CD14-positive monocyte (primary cell): ENCODE results near the gene RHOG. TPM values are rescaled to one million over a fixed set of nuclear protein-coding genes. Genes with fewer than 3 reads are reported as not detected.

Source experiments
- DNase-seq, 3 donors: peaks; one replicate each; pipeline ENCODE4 v3.0.0-alpha.2; 2011 to 2022
- H2AFZ ChIP-seq: 2 replicates; pipeline ENCODE4 v1.6.0; 2012; ENCODE audit warnings: mild to moderate bottlenecking, low read depth, low read length, inconsistent platforms; ENCODE audit not compliant: insufficient read depth, poor library complexity, severe bottlenecking
- H3K27ac ChIP-seq, 2 donors: 1 replicate in 1 of 2; 2 replicates in 1 of 2; pipeline ENCODE4 v1.5.1; 2012 to 2013; ENCODE audit warnings: low read length in 2 of 2, control low read depth in 1 of 2, inconsistent platforms in 1 of 2, low read depth in 1 of 2, mild to moderate bottlenecking in 1 of 2
- H3K27me3 ChIP-seq, 2 donors: one replicate each; pipeline versions ENCODE4 v1.6.0 to v1.6.1; 2011 to 2013; ENCODE audit warnings: low read length in 2 of 2; ENCODE audit not compliant: control insufficient read depth in 2 of 2, insufficient read depth in 2 of 2
- H3K36me3 ChIP-seq, 2 donors: replicated peaks in 1 of 2; 1 replicate in 1 of 2; 2 replicates in 1 of 2; pipeline versions ENCODE4 v1.5.1 to v1.6.1; 2012 to 2013; ENCODE audit warnings: low read length in 2 of 2, control low read depth in 1 of 2, inconsistent platforms in 1 of 2, mild to moderate bottlenecking in 1 of 2; ENCODE audit not compliant: insufficient read depth in 2 of 2, control insufficient read depth in 1 of 2
- H3K4me1 ChIP-seq, 2 donors: 1 replicate in 1 of 2; 2 replicates in 1 of 2; pipeline versions ENCODE4 v1.5.1 to v1.6.1; 2012 to 2013; ENCODE audit warnings: low read length in 2 of 2, control low read depth in 1 of 2, inconsistent platforms in 1 of 2, mild to moderate bottlenecking in 1 of 2, moderate library complexity in 1 of 2; ENCODE audit not compliant: insufficient read depth in 2 of 2, control insufficient read depth in 1 of 2
- H3K4me2 ChIP-seq: replicated peaks from 2 replicates; pipeline ENCODE3; 2012; ENCODE audit warnings: low read length, moderate library complexity, mild to moderate bottlenecking; ENCODE audit not compliant: poor library complexity, severe bottlenecking; ENCODE audit errors: extremely low read depth
- H3K4me3 ChIP-seq, 3 experiments: fragments of 200-600 bp in 1 of 3; sonication (generic) in 1 of 3; replicated peaks in 1 of 3; 1 replicate in 2 of 3; 2 replicates in 1 of 3; pipeline ENCODE4 v1.5.1; 2011 to 2013; ENCODE audit warnings: low read length in 3 of 3, mild to moderate bottlenecking in 3 of 3, control low read depth in 2 of 3, low read depth in 2 of 3, inconsistent platforms in 1 of 3, moderate library complexity in 1 of 3
- H3K79me2 ChIP-seq: 2 replicates; pipeline ENCODE4 v1.6.0; 2012; ENCODE audit warnings: mild to moderate bottlenecking, control low read depth, inconsistent platforms, low read length, moderate library complexity; ENCODE audit not compliant: insufficient read depth
- H3K9ac ChIP-seq: 2 replicates; pipeline ENCODE4 v1.6.0; 2017; ENCODE audit warnings: low read length, mild to moderate bottlenecking; ENCODE audit not compliant: insufficient read depth, poor library complexity, severe bottlenecking
- H3K9me3 ChIP-seq, 2 donors: replicated peaks in 1 of 2; 1 replicate in 1 of 2; 2 replicates in 1 of 2; pipeline versions ENCODE4 v1.5.1 to v1.6.1; 2012 to 2013; ENCODE audit warnings: low read length in 2 of 2, control low read depth in 1 of 2; ENCODE audit not compliant: control insufficient read depth in 1 of 2, insufficient read depth in 1 of 2
- H4K20me1 ChIP-seq: 2 replicates; pipeline ENCODE4 v1.6.0; 2012; ENCODE audit warnings: mild to moderate bottlenecking, low read length, control low read depth, moderate library complexity; ENCODE audit not compliant: insufficient read depth
- H3K27ac Mint-ChIP-seq, 7 donors: one replicate each; pipeline ENCODE4 v1.8.0; 2020; ENCODE audit warnings: mild to moderate bottlenecking in 7 of 7, mixed read lengths in 7 of 7, moderate library complexity in 6 of 7, inconsistent platforms in 2 of 7
- H3K27me3 Mint-ChIP-seq, 3 donors: one replicate each; pipeline ENCODE4 v1.8.0; 2021 to 2022; ENCODE audit warnings: low read depth in 3 of 3, mild to moderate bottlenecking in 3 of 3, mixed read lengths in 3 of 3, moderate library complexity in 3 of 3, inconsistent platforms in 1 of 3
- H3K36me3 Mint-ChIP-seq, 2 donors: one replicate each; pipeline ENCODE4 v1.8.0; 2020; ENCODE audit warnings: mixed read lengths in 2 of 2, inconsistent platforms in 1 of 2, mild to moderate bottlenecking in 1 of 2
- H3K4me1 Mint-ChIP-seq: one replicate; pipeline ENCODE4 v1.8.0; 2020; ENCODE audit warnings: mild to moderate bottlenecking, mixed read lengths
- H3K4me3 Mint-ChIP-seq, 2 donors: one replicate each; pipeline ENCODE4 v1.8.0; 2020; ENCODE audit warnings: mild to moderate bottlenecking in 2 of 2, mixed read lengths in 2 of 2, moderate library complexity in 1 of 2
- H3K9me3 Mint-ChIP-seq, 7 donors: one replicate each; pipeline ENCODE4 v1.8.0; 2020 to 2022; ENCODE audit warnings: mixed read lengths in 7 of 7, mild to moderate bottlenecking in 6 of 7, moderate library complexity in 6 of 7, inconsistent platforms in 2 of 7
- CTCF ChIP-seq: fragments of 200-600 bp; IDR thresholded peaks from one replicate; pipeline ENCODE4 v1.8.0; 2022; ENCODE audit warnings: antibody characterized with exemption, mild to moderate bottlenecking
- WGBS: methylation state at CpG from one replicate; pipeline ENCODE4 v1.1.5; 2013; ENCODE audit warnings: missing lambda C conversion rate; ENCODE audit not compliant: insufficient coverage; 5-methylcytosine and 5-hydroxymethylcytosine counted together
- intact Hi-C, 2 donors: fragments of 100-400 bp; cut with micrococcal nuclease; formaldehyde crosslinking; loops; one replicate each; pipeline versions ENCODE4 v1.15.0 to v1.15.1; 2023
- polyA minus RNA-seq: library from RNA; depleted of rRNA, polyadenylated mRNA; stranded (reverse); fragments of >200 nt; gene quantifications from 2 replicates; pipeline ENCODE4 v1.2.3, GENCODE V29; 2012
- polyA plus RNA-seq, 3 donors: library from polyadenylated mRNA; depleted of rRNA in 1 of 3; unstranded in 2 of 3; stranded (reverse) in 1 of 3; fragments of 300-500 nt in 2 of 3; fragments of >200 nt in 1 of 3; fragmentation: Illumina TruSeq in 2 of 3; gene quantifications; 1 replicate in 2 of 3; 2 replicates in 1 of 3; pipeline ENCODE4 v1.2.3, GENCODE V29; 2012 to 2021
- total RNA-seq, 12 experiments: library from RNA in 1 of 12; stranded (reverse) in 1 of 12; fragments of 120-200 nt in 1 of 12; gene quantifications; one replicate each; pipeline ENCODE4 v1.2.4 and lab custom pipeline; 2013 to 2026; ENCODE audit warnings: mixed read lengths in 6 of 12, inconsistent platforms in 1 of 12

The RHOG gene
- 98.1 TPM for total RNA-seq (2013)
- polyA plus RNA-seq (100 to 1,000 TPM; 315 to 505 (median 458) TPM), polyA minus RNA-seq (173 and 270 TPM in 2 replicates), total RNA-seq (lab: John Stamatoyannopoulos, UW) (47.0 to 146 (median 81.9) reads per million in 11 experiments)

GRCh38 chr11:3840870-3841425, at the start of gene RHOG:
RHOG (minus strand) TSS chr11:3840959; CDS start chr11:3828138, 12,821 bp downstream.
- peaks cover 61% of the 10 kb centered on the region for H3K79me2 ChIP-seq
- DNase-seq, result peak; percentile 66 to 84 (median 83)
- no peak for TF ChIP-seq CTCF
- Mint-ChIP-seq H3K27me3 (peaks cover 0 to 2% (median 0%) of the 10 kb centered on the region in 3 donors), H3K27ac (peak within 1 kb of the TSS; percentile 95 to 98 (median 97)), H3K9me3 (peaks cover 0 to 3% (median 0%) of the 10 kb centered on the region in 7 donors), H3K36me3 (peaks cover 10 to 12% of the 10 kb centered on the region in 2 donors), H3K4me3 (peak within 1 kb of the TSS; percentile 96 to 98), H3K4me1 (peaks cover 46% of the 10 kb centered on the region)
- H3K9ac ChIP-seq, result peak within 1 kb of the TSS; percentile 96
- peaks cover 37 to 46% of the 10 kb centered on the region in 2 donors for H3K4me1 ChIP-seq
- 0% methylated on average over 17 of the region's 42 CpGs for WGBS
- H3K36me3 ChIP-seq, result no peaks in the 10 kb centered on the region
- intact Hi-C loops, result no loop called here
- peak within 1 kb of the TSS; percentile 96 to 100 (median 99) for H3K4me3 ChIP-seq
- peak within 1 kb of the TSS; percentile 96 for H3K4me2 ChIP-seq
- H4K20me1 ChIP-seq, result peaks cover 47% of the 10 kb centered on the region
- H3K27ac ChIP-seq, result peak within 1 kb of the TSS; percentile 89 to 97
- H3K27me3 ChIP-seq, result no peaks in the 10 kb centered on the region
- no peaks in the 10 kb centered on the region for H3K9me3 ChIP-seq
- H2AFZ ChIP-seq, result peak within 1 kb of the TSS; percentile 64

- H3K27me3 Mint-ChIP-seq, result peaks cover 0 to 1% (median 0%) of the 10 kb centered on the region in 3 donors
- no peaks in the 10 kb centered on the region for H3K27me3 ChIP-seq
- no peak for DNase-seq
- H4K20me1 ChIP-seq, result peaks cover 31% of the 10 kb centered on the region
- H3K9me3 Mint-ChIP-seq, result peaks cover 0 to 2% (median 0%) of the 10 kb centered on the region in 7 donors
- H3K79me2 ChIP-seq, result peaks cover 92% of the 10 kb centered on the region
- no peak overlapping the region for H3K4me3 Mint-ChIP-seq
- H3K36me3 Mint-ChIP-seq, result peaks cover 5 to 6% of the 10 kb centered on the region in 2 donors
- H3K27ac ChIP-seq, result no peak overlapping the region
- peaks cover 67% of the 10 kb centered on the region for H3K4me1 Mint-ChIP-seq
- no peak overlapping the region for H3K4me2 ChIP-seq
- H3K9ac ChIP-seq, result no peak overlapping the region
- peak overlapping the region in 2 of 7 donors; percentile 6 to 70 for H3K27ac Mint-ChIP-seq
- H3K4me3 ChIP-seq, result no peak overlapping the region
- no peaks in the 10 kb centered on the region for H3K36me3 ChIP-seq
- no peaks in the 10 kb centered on the region for H3K9me3 ChIP-seq
- intact Hi-C loops, result loop anchor here in 1 of 2 donors (5.0 kb wide), 1 partner anchor 33 kb away; the partner anchor contains the start of gene STIM1
- peaks cover 38 to 52% of the 10 kb centered on the region in 2 donors for H3K4me1 ChIP-seq
- TF ChIP-seq CTCF, result no peak
- WGBS, result 80% methylated on average over 1 of the region's 2 CpGs
- no peak overlapping the region for H2AFZ ChIP-seq
Measured at GRCh38 chr11:3890014-3890413, 49.3 kb upstream of the RHOG start.
